Vagina (tissue), 2 donors: ENCODE data around the gene SSUH2. TPM values are rescaled to one million over a fixed set of nuclear protein-coding genes. Genes with fewer than 3 reads are reported as not detected.
"Not testable (repeated sequence)": the region's sequence is repeated elsewhere in the genome, so short reads cannot be mapped to it uniquely, and the experiment has no call there.

Experiments used
- DNase-seq, 2 donors: peaks; one replicate each; pipeline ENCODE4 v3.0.0-alpha.2; 2017; ENCODE audit errors: extremely low spot score in 2 of 2
- H3K27ac ChIP-seq: fragments of 200-600 bp; sonication (generic); one replicate; pipeline ENCODE4 v1.5.1; 2019
- H3K27me3 ChIP-seq: fragments of 200-600 bp; sonication (generic); one replicate; pipeline ENCODE4 v1.5.1; 2019
- H3K36me3 ChIP-seq, 2 donors: fragments of 200-600 bp; sonication (generic); one replicate each; pipeline ENCODE4 v1.5.1; 2017 to 2019
- H3K4me1 ChIP-seq: fragments of 200-600 bp; sonication (generic); one replicate; pipeline ENCODE4 v1.5.1; 2019
- H3K4me3 ChIP-seq, 2 donors: fragments of 200-600 bp; sonication (generic); 1 replicate in 1 of 2; 2 replicates in 1 of 2; pipeline ENCODE4 v1.5.1; 2016 to 2019
- H3K9me3 ChIP-seq: fragments of 200-600 bp; sonication (generic); one replicate; pipeline ENCODE4 v1.5.1; 2019
- CTCF ChIP-seq, 3 experiments: fragments of 450-650 bp in 2 of 3; fragments of 200-600 bp in 1 of 3; sonication (generic) in 1 of 3; IDR thresholded peaks; one replicate each; pipeline ENCODE4 v1.5.1; 2017 to 2019; ENCODE audit warnings: antibody characterized with exemption in 3 of 3, mild to moderate bottlenecking in 2 of 3, moderate library complexity in 2 of 3
- POLR2A ChIP-seq, 2 donors: fragments of 450-650 bp; IDR thresholded peaks; one replicate each; pipeline ENCODE4 v1.6.1; 2017; ENCODE audit warnings: antibody characterized with exemption in 2 of 2, mild to moderate bottlenecking in 2 of 2, moderate library complexity in 2 of 2
- POLR2AphosphoS5 ChIP-seq, 2 donors: sonication (generic); formaldehyde crosslinking; IDR thresholded peaks; one replicate each; pipeline ENCODE4 v1.9.0; 2017; ENCODE audit warnings: antibody characterized with exemption in 2 of 2, mild to moderate bottlenecking in 2 of 2, low read depth in 1 of 2; ENCODE audit not compliant: insufficient read depth in 1 of 2
- intact Hi-C: fragments of 100-400 bp; cut with DNase I; formaldehyde crosslinking; loops from one replicate; pipeline ENCODE4 v1.15.1; 2023
- total RNA-seq: library from RNA; depleted of rRNA; stranded (reverse); fragments of >200 nt; gene quantifications from one replicate; pipeline ENCODE4 v1.2.3, GENCODE V29; 2016

SSUH2 gene
- total RNA-seq, 1 donor from 2014 or later, result not detected

DNA sequence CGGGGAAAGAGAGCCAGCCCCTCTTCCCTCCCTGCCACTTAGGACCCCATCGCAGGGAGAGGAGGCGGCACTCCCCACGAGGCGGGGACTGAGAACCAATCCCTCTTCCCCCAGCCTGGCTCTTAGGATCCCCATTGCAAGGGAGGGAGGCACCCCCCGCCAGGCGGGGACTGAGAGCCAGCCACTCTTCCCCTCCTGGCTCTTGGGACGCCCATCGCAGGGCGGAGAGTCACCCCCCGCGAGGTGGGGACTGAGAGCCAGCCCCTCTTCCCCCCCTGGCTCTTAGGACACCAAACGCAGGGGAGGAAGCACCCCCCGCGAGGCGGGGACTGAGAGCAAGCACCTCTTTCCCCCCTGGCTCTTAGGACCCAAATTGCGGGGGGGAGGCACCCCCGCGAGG is 34.2 kb upstream of the SSUH2 start:
- H3K27ac ChIP-seq, result no peak overlapping the region
- no peak for DNase-seq

GRCh38 chr3:8677258-8677657 is 32.7 kb upstream of the SSUH2 start:
- intact Hi-C loops, DNase-seq, H3K27me3 ChIP-seq, H3K9me3 ChIP-seq, H3K36me3 ChIP-seq, H3K27ac ChIP-seq, H3K4me1 ChIP-seq, H3K4me3 ChIP-seq: not testable (repeated sequence)

More for the DNA sequence above, 34.2 kb upstream of the SSUH2 start:
- no peak for TF ChIP-seq POLR2A (IDR thresholded peaks at IDR 0.05)
- no peak for TF ChIP-seq CTCF (IDR thresholded peaks at IDR 0.05)
- TF ChIP-seq POLR2AphosphoS5 (IDR thresholded peaks at IDR 0.05; ENCODE audit: insufficient read depth in 1 of 2, low read depth in 1 of 2), result no peak
- Histone ChIP-seq H3K4me3 (no peak overlapping the region), H3K36me3 (no peaks in the 10 kb centered on the region), H3K4me1 (no peaks in the 10 kb centered on the region), H3K27me3 (no peaks in the 10 kb centered on the region), H3K9me3 (no peaks in the 10 kb centered on the region)
- intact Hi-C loops, result no loop called here

DNA sequence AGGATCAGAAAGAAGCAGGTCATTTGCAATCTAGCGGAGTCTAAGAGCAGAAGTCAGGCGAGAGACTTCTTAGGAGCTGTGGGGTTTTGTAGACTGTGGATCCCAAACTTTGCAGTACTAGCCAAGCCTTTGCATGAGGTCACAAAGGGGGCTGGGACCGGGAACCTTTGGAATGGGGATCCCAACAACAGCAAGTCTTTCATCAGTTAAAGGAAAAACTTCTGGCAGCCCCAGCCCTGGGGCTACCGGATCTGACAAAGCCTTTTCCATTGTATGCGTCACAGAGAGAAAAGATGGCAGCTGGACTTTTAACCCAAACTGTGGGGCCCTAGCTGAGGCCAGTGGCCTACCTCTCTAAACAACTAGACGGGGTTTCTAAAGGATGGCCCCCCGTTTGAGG is 31.0 kb upstream of the SSUH2 start:
- H3K9me3 ChIP-seq, H3K27ac ChIP-seq, intact Hi-C loops, H3K27me3 ChIP-seq, H3K36me3 ChIP-seq, DNase-seq, H3K4me1 ChIP-seq, H3K4me3 ChIP-seq: not testable (repeated sequence)

DNA sequence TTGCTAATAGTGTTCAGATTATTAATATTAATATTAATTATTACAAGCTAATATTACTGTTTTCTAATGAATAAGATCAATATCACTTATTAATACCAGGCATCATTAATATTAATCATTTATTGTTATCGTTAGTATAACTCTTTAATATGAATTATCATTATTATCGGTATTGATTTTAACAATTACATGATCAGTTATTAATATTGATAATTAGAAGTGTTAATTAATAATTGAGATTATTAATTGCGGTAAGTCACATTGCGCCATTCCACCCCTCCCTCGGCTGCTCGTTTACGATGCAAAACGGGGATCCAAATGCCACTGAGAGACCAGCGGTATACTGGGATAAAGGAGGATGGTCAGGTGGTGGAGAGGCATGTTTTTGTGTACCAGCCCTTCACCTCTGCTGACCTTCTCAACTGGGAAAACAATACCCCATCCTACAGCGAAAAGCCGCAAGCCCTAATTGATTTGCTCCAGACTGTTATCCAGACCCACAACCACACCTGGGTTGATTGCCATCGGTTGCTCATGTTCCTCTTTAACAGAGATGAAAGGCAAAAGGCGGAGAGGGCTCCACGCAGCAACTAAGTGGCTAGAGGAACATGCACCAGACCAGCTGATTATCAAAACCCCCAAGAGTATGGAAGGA is 28.6 kb upstream of the SSUH2 start:
- DNase-seq, result no peak
- no peaks in the 10 kb centered on the region for H3K36me3 ChIP-seq

DNA sequence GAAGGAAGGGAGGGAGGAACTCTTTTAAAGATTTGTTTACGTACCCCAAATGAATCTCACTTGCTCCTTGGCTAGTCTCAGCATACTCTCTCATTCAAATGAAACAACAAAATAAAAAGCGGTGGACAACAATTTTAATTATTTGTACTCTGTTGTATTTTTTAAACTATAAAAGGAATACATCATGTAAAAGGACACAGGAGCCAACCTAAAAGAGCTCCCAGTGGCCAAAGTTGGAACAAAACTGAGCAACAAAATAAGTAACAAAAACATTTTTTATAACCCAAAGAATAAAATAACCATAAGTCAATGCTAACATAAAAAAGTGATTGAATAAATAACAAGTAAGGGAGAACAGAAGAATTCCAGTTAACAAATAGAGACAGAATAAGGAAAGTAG is 24.4 kb upstream of the SSUH2 start:
- intact Hi-C loops, result no loop called here
- Histone ChIP-seq H3K27me3 (no peaks in the 10 kb centered on the region), H3K4me3 (no peak overlapping the region), H3K4me1 (no peaks in the 10 kb centered on the region), H3K36me3 (no peaks in the 10 kb centered on the region), H3K27ac (no peak overlapping the region), H3K9me3 (no peaks in the 10 kb centered on the region)
- TF ChIP-seq POLR2A (IDR thresholded peaks at IDR 0.05) (no peak), CTCF (IDR thresholded peaks at IDR 0.05) (no peak), POLR2AphosphoS5 (IDR thresholded peaks at IDR 0.05; ENCODE audit: insufficient read depth in 1 of 2, low read depth in 1 of 2) (no peak)
- DNase-seq, result no peak

More for the DNA sequence above, 28.6 kb upstream of the SSUH2 start:
- H3K4me1 ChIP-seq, result no peaks in the 10 kb centered on the region
- H3K27ac ChIP-seq, result no peak overlapping the region
- intact Hi-C loops, result no loop called here
- H3K9me3 ChIP-seq, result no peaks in the 10 kb centered on the region
- no peak for TF ChIP-seq POLR2A (IDR thresholded peaks at IDR 0.05)
- TF ChIP-seq POLR2AphosphoS5 (IDR thresholded peaks at IDR 0.05; ENCODE audit: insufficient read depth in 1 of 2, low read depth in 1 of 2), result no peak
- no peak overlapping the region for H3K4me3 ChIP-seq
- no peaks in the 10 kb centered on the region for H3K27me3 ChIP-seq

DNA sequence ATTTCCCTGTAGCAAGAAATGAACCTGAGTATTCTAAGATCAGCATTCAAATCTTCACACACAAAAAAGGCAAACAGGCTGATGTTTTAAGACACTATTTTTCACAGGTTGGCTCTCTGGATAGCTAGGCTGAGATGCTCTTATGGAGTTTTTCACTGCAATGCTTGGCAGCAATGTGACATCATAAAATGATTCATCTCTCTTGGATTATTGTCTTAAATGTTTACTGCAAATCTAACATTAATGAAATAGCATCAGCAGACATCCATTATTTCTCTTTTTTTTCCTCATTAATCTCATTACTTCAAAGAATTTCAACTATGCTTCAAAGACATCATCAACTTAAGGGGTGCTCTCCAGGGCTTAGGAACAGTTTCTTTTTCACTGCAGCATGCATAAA is 23.6 kb upstream of the SSUH2 start:
- intact Hi-C loops, result no loop called here
- TF ChIP-seq POLR2A (IDR thresholded peaks at IDR 0.05) (no peak), POLR2AphosphoS5 (IDR thresholded peaks at IDR 0.05; ENCODE audit: insufficient read depth in 1 of 2, low read depth in 1 of 2) (no peak), CTCF (IDR thresholded peaks at IDR 0.05) (no peak)
- no peaks in the 10 kb centered on the region for H3K36me3 ChIP-seq
- no peaks in the 10 kb centered on the region for H3K4me1 ChIP-seq
- H3K27me3 ChIP-seq, result no peaks in the 10 kb centered on the region
- H3K4me3 ChIP-seq, result no peak overlapping the region
- no peak for DNase-seq
- H3K27ac ChIP-seq, result peak overlapping the region; percentile 12
- no peaks in the 10 kb centered on the region for H3K9me3 ChIP-seq
